HG03108 (cell line): ENCODE measurements around the gene ZC3H4.
"Not testable (repeated sequence)": the region's sequence is repeated elsewhere in the genome, so short reads cannot be mapped to it uniquely, and the experiment has no call there.

ENCODE experiments used
- ATAC-seq: cut with Tn5 transposase; IDR thresholded peaks from one replicate; pipeline ENCODE4 v1.9.1; 2021; ENCODE audit warnings: moderate library complexity; ENCODE audit not compliant: unreplicated experiment

The ZC3H4 gene

DNA sequence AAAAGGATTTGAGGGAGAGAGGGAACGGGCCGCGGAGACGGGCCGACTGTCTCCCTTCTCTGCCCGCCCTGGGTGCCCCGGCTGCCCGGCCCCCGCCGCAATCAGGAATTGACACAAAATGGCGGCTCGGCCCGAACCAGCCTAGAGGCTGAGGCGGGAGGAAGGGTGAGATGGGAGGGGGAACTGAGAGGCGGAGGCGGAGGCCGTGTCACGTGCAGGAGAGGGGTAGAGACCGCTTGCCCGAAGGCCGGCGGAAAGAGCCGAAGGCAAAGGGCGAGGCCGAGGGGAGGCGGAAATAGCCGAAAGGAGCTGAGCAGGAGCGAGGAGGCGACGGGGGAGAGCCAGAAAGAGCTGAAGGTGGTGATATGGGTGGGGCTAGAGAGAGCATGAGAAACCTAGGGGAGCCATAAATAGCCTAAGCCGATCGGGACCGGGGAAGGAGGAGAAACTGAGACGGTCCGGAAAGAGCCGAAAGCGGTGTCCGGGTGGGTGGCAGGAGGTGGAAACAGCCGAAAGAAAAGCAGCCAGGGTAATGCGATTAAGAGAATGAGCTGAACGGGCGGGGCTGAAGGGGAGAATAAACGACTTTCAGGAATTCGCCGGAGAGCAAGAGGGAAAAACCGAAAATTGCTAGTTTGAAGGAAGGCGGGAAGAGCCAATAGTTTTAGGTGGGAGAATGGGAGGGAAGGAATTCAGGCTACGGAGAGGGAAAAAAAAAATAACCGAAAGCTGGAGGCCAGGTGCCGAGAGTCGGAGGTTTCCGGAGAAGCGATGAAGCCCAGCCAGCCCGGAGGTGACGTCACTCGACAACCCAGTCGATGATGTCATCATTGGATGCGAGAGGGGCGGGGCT, at the start of gene ZC3H4:
TSS of gene ZC3H4 (minus strand) at position 780 of the 853 bp plus-strand sequence. CDS start 1,192 bp downstream, outside the sequence.
- ATAC-seq, result peak; percentile 75

DNA sequence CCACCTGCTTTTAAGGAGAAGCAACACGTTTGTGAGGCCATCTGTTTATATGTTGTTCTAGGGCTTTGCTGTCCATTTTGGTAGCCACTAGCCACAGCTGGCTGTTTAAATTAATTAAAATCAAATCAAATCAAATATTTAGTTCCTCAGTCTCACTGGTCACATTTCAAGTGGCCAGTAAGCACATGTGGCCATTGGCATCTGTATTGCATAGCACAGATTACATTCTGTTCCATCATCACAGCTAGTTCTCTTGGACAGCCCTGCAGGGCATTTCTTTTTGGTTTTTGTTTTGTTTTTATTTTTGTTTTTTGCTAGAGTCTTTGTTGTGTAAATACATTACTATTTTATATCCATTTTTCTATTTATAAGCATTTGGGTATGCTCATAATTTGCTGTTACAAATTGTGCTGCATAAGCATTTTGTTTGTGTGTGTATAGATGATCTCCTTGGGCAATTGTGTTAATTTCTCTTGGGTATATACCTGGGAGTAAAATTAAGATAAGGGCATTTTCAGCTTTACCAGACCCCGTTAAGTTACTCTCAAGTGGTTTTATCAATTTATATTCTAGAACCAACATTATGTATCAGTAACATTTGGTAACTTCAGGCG, 48.4 kb upstream of the ZC3H4 start:
- ATAC-seq, result no peak

DNA sequence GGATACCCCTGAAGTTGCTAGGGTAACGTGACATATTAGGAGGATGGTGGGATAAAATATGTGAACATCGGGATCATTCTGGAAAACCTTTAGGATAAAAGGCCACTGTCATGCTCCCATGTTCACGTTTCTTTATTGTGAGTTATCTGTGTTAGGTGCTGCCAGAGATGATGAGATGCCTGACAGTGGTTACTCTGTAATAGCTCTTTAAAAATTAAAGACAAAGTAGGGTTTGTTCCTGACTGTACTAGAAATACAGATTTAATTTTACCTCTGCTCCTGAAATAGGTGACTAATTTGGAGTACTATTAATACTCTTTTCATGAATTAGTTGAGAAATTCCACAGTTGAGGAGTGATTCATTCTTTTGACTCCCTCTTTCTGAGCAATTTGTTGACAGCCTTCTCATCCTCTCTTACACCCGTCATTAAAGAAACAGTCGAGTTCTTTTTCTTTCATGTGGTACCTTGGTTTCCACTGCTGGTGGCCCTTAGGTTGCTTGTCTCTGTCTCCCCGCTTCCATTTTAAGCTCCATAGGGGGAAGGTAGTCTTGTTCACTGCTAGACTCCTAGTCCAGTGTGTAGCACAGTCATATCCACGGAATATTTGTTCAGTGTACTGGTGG, 45.4 kb upstream of the ZC3H4 start:
- no peak for ATAC-seq

DNA sequence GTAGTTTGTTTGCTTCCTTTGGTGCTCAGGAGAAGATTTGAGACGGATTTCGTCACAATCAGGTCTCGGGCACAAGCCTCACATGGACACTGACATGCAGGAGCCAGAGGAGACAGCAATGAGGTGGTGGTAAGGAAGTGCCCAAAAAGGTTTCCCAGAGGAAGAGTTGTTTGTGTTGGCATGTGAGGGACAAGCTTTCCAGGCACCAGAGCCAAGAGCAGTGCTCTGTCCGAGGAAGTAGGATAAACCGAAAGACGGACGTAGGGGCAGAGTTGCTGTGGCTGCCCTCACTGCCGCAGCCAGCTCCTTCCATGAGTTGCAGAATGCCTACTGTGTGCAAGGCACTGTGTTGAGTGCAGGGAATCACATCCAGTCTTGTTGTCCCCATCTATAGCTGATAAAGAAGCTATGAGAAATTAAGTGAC, 44.8 kb upstream of the ZC3H4 start:
- no peak for ATAC-seq

DNA sequence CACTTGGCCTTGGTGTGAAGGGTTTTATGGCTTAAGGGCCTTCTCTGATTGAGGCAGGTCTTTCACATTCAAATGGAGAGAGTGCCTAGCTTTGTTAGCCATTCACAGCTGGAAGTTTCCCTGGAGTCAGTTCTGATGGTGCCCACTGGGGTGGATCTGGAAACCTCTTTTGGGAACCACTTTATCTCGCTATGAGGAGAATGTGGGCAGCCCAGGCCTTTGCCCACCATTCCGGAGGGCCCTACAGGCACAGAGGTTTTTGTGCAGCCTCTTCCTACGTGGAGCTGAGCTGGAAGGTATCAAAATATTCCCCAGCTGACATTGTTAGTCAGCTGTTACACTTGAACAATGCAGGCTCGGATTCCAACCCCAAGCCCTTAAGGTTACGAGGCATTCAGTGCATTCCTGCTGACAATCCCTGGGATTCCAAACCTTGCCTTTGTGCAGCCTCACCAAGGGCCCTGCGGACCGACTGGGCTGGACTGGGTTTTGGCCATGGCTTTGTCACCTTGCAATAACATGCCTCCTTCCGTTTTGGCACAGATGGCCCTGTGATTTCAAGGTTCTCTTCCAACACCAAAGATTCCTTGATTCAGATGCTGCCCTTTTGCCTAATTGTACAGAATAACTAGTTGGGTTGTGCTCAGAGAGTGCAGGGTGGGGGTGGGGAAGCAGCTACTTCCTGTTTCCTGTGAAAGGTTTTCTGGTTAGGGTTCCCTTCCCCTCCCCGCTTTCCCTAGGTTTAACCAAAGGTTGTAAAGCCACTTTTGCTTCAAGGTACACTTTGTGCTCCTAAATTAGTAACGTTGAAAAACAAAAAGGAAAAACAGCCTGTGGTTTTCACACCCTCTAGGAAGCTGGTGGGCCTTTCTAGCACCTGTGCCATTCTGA, 44.1 kb upstream of the ZC3H4 start:
- ATAC-seq, result no peak

DNA sequence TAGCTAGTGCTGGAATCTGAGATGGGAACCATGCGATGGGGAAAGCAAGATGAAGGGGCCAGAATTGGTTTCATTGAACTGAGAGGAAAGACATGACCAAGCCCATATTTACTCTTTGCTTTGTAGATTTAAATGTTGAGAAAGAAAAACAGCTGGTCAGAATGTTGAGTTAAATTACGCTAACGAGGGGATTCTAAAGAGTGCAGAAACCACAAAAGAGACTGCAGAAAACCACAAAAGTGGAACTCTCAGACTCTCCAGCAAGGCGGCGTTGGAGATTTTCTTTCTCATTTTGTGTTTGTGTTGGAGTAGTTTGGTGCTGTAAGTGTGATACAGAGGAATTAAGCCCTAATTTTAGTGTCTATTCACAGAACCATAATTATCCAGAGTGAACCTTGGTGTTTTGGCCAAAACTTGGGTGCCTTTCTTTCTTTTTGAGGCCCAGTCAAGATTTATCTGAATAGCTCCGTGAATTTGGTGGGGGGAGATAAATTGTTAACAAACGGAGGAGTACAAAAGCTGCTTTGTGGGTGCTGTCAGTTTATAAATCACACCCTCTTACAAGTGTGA, 43.4 kb upstream of the ZC3H4 start:
- ATAC-seq, result no peak

DNA sequence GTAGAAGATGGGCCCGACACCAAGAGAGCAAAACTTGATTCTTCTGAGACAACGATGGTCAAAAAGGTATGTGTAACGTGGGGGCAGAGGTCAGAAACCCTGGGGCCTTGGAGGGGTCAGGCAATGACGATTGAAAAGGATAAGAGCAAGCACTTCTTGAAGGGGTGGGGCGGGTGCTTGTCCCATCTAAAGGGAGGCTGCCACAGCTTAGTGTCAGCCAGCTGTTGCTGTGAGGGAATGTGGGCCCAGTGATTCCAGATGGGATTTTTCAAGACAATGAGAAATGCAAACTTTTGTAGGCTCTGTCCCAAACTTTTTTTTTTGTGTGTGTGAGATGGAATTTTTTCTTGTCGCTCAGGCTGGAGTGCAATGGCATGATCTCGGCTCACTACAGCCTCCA, 41.6 kb upstream of the ZC3H4 start:
- no peak for ATAC-seq

DNA sequence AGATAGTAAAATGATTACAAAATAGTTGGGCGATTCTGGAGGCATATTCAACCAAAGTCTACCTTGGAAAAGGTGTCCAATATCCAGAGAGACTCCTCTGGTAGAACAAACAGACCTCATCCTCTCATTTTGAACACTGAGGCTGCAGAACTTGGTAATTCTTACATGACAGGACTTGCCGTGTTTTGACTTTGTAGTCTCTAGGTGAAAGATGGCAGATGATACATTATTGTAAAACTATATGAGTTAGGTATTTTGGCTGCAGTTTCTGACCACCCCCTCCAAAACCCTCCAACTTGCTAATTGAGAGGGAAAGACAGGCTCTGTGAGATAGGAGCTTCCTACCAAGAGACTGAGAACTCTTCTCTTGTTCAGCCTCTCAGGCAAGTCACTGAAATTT, 39.7 kb upstream of the ZC3H4 start:
- no peak for ATAC-seq

DNA sequence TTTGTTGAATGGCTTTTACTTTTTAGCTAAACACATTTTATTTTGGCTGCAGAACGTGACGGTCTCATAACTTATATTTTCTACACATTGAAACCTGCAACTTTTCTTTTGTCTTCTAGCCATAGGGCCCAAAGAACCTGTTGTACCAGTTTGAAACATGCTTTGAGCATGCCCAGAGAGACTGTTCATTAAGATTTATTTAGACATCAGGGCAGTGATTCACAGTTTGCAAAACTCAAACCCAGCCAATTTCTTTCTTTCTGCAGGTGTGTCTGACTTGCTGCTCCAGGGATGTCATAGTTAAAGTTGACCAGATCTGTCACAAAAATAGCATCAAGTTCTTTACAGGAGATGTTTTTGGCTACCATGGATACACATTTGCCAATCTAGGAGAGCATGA, 39.1 kb upstream of the ZC3H4 start:
- ATAC-seq, result no peak

DNA sequence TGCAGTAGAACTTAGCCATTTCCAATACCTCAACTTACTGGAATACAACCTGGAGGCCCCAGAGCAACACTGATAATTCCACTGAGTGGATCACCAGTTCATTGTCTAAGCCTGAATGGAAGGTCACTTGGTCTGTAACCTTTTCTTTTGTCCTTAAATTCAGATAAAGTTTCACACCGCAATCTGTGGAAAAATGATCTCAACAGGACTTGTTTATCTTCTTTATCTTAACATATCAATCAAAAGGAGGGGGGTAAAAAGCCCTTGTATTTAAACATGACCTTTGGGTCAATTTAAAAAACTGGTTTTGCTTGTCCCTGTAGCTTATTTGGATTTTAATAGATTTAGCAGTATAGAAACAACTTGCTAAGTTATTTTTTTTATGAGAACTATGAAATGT, 38.6 kb upstream of the ZC3H4 start:
- no peak for ATAC-seq

DNA sequence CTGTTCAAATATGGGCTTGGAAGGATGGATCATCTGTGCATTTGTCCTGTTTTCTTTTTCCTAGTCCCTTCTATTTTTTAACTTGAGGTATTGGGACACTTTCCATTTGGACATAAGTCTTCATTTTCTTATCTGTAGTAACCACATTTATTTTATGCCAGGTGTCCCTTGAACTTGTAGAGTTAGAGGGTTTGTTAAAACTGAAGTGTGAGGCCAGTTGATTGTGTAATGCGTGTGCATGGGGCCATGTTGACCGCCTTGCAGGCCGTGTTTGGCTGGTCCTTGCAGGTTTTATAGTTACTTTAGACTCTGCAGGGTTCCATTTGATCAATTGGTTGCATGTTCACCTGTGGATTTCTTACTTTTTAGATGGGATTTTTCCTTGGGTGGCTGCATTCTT, 38.1 kb upstream of the ZC3H4 start:
- ATAC-seq, result no peak

DNA sequence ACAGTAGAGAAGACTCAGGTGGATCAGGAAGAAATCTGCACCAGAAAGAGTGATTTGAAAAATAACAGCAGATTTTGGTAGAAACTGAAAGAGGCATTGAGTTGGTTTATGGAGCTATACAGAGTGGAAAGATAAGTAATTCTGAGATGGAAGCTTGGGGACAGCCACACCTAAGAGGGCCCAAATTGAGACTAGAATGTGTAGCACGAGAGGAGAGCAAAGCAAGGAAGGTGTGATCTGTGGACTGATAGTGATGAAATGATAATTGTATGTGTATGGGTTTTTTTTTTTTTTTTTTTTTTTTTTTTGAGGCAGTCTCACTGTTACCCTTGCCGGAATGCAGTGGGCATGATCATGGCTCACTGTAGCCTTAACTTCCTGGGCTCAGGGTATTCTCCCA, 33.3 kb upstream of the ZC3H4 start:
- ATAC-seq, result no peak

DNA sequence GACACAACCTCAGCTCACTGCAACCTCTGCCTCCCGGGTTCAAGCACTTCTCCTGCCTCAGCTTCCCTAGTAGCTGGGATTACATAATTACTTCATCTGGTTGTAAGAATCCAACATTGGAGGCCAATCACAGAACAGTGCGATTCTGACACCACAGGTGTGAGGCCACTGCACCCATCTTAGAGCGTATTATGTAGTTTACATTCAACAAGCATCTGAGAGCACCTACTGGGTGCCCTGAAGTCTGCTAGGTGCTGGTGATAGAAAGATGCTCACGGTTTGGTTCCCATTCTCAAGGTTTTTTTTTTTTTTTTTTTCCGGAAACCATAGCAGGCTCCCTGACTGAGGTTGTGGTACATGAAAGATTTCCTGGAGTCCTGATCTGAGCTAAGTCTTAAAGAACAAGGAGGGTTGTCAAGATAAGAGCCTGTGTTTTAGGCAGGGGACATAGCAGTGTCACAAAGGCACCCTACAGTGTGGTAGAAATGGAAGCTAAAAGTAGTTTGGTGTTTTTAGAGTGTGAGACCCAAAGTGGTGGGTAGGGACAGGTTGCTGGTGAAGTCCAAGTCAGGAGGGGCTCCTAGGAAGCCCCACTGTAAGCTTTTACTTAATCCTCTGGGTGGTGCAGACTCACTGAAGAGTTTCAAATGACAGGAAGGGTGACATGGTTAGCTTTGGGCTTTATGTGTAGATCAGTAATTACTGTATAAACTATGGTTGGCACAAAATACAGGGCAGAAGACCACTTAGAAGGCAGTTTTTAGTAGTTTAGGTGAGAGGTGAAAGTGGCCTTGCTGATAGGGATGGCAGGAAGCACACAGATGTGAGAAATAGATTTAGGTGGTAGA, 32.3 kb upstream of the ZC3H4 start:
- ATAC-seq, result no peak

DNA sequence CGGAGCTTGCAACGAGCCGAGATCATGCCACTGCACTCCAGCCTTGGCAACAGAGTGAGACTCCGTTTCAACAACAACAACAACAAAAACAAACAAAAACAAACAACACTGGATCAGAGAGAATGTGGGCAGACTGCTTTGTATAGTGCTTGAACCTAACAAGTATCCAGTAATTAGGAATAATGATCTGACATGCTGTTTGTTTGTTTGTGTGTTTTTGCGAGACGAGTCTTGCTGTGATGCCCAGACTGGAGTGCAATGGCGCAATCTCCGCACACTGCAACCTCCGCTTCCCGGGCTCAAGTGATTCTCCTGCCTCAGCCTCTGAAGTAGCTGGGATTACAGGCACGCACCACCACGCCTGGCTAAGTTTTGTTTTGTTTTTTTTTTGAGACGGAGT, 31.1 kb upstream of the ZC3H4 start:
- ATAC-seq, result no peak

DNA sequence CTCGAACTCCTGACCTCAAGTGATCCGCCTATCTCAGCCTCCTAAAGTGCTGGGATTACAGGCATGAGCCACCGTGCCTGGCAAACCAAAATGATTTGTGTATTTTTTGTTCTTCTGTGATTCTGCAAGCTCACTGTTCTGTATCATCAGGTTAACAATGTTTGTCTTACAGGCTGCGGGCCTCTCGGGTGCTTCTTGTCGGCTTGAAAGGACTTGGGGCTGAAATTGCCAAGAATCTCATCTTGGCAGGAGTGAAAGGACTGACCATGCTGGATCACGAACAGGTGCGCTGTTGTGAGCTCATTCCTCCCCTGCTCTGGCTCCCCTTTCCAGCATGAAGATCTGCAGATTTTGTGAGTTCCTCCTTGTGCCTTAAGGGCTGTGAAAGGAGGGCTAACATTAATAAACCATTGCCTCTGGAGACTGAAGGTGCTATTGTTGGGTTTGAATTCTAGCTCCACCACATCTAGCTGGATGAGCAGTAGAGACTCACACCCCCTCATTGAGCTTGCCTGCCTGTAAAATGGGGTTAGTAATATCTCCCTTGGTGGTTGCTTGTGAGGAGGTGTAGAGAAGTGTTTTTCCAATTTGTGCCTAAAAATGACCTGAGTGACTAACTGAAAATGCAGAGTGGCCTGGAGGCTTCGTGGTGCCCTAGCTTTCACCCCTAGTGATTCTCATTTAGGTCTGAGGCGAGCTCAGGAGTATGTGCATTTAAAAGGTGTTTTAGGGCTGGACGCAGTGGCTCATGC, 29.9 kb upstream of the ZC3H4 start:
- ATAC-seq, result no peak

DNA sequence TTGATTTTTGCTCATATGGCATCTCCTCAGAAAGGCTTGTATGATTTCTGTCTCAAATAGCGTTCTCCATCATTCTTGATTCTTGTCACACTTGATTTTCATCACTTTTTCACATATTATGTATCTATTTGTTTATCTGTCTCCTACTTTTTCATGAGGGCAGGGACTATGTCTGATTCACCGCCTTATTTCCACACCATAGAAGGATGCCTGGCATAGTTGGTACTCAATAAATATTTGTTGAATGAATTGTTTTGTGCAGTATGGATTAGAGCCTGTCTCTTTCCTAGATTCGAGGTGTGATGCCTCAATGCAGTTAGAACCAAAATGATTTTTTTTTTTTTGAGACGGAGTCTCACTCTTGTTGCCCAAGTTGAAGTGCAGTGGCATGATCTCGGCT, 29.2 kb upstream of the ZC3H4 start:
- no peak for ATAC-seq

DNA sequence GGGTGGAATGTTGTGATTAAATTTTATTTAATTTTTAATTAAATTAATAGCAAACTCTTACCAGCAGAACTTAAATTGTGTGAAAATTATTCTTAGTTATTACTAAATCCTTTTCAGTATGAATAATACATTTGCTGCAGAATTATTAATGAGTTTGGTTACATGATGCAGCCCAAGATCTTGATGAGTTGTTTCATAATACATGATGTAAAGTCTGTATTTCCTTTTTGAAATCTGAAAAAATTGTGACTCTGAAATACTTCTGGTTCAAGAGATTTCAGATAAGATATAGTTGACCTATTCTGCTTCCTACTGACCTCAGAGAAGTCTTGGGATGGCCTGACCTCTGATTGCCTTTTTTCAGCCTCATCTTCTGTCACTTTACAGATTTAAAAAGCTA, 28.1 kb upstream of the ZC3H4 start:
- no peak for ATAC-seq

DNA sequence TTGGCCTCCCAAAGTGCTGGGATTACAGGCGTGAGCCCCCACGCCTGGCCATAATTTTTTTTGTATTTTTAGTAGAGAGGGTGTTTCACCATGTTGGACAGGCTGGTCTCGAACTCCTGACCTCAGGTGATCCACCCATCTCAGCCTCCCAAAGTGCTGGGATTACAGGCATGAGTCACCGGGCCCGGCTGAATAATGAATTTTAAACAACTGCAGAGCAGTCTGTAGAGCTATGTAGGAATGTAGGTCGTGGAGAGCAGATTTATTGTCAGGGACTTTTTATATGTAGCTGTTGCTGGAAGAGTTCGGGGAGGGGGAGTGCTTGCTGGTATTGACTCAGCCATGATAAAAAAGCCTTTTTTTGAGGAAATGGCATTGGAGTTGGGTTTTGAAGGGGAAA, 27.7 kb upstream of the ZC3H4 start:
- ATAC-seq, result not testable (repeated sequence)

DNA sequence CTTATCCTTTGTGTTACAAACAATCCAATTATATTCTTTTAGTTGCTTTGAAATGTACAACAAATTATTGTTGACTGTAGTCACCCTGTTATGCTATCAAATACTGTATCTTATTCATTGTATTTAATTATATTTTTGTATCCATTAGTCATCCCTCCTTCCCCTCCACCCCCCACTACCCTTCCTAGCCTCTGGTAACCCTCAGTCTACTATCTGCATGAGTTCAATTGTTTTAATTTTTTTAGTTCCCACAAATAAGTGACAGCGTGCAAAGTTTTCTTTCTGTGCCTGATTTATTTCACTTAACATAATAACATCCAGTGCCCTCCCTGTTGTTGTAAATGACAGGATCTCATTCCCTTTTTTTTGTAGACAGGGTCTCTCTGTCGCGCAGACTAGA, 21.6 kb upstream of the ZC3H4 start:
- ATAC-seq, result no peak
